HG02973 (cell line): ENCODE results near the gene SFTA2.
"Not testable (repeated sequence)": the region's sequence is repeated elsewhere in the genome, so short reads cannot be mapped to it uniquely, and the experiment has no call there.

ENCODE experiments used
- ATAC-seq: cut with Tn5 transposase; IDR thresholded peaks from one replicate; pipeline ENCODE4 v1.9.1; 2021; ENCODE audit warnings: moderate library complexity; ENCODE audit not compliant: unreplicated experiment

SFTA2 gene

DNA sequence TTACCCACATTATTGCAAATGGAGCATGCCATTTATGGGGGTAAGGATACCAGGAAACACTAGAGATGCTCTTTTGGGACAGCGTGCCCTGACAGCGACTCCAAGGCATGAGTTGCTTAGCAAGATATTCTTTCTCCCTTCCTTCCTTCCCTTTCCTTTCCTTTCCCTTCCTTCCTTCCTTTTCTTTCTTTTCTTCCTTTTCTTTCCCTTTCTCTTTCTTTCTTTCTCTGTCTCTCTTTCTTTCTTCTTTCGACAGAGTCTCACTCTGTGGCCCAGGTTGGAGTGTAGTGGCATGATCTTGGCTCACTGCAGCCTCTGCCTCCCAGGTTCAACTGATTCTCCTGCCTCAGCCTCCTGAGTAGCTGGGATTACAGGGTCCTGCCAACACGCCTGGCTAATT lies 12.1 kb upstream of the SFTA2 start:
- no peak for ATAC-seq

DNA sequence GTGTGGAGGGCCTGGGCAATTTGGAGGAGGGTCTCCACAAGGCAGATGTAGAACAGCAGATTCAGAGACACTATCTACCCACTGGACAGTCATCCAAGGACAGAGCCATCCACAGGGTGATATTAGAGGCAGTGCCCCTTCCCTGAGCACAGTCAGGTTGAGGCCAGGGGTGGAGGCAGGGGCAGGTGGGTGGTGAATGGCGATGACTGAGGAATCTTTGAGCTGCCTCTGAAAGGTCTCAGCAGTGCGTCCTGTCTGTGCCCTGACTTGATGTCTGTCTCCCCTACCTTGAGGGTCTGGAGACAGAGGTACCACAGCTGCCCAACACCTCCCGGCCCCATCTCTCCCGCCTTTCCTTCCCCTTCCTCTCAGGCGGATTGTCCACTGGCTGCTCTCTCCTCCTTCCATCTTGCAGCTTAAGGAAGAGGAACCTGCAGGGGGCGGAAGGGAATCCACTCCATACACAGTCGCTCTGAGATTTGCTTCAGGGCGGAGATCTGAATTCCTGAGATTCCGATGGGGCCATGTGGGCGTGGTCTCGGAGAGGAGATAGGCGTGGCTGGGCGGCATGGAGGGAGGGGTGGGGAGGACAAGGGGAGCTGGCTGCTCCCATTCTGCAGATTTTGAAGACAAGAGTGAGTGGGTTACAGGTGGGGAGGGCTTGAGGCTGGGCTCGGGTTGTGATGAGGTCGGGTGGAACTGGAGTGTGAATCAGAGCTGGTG lies 10.5 kb upstream of the SFTA2 start:
- no peak for ATAC-seq

DNA sequence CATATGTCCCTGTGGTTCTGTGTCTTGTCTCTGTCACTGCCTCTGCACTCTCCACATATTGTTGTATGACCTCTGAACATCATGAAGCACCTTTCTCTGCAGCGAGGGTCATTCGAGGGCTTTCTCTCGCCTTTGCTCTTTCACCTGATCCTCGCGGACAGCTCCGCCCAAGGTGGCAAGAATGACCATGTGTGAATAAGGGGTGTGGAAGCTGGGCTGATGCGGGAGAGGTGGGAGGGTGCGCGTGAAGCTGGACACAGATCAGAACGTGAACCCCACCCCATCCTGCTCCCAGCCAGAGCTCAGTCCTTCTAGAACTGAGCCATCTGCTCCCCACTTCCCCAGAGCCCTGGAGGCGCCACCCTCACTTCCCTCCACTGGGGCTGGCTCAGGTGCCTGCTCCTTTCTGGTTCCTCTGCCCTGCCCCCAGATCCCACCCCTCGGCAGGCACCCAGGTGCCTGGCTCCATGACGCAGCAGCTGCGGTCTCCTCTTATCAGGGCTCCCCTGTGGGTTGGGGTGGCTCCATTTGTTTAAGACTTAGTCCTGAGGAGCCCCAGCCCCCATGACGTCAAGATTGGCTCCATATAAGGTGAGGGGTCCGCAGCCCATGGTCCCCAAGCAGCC lies 8.5 kb upstream of the SFTA2 start, which contains the start of gene MUCL3:
Gene MUCL3 (plus strand): TSS at position 613 of the 626 bp plus-strand sequence. CDS start 27 bp downstream, outside the sequence.
- ATAC-seq: no peak

DNA sequence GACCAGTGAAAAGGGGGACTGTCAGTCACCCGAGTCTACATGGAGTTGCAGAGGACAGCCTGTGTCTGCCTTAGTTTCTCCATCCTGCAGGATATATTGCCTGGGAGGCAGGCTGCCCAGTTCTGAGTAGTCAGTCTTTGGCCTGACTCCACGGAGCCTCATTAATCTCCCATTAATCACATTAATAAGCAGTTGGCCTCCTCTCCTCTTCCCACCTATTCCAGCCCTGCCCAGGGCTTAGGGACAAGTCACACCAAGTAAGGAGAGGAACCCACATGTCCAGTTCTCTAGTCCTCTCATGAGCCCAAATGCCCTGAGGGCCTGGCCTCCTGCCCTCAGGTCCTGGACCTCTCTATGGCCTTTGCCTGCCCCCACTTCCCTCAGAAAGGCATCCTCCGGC lies 7.5 kb upstream of the SFTA2 start:
- no peak for ATAC-seq

DNA sequence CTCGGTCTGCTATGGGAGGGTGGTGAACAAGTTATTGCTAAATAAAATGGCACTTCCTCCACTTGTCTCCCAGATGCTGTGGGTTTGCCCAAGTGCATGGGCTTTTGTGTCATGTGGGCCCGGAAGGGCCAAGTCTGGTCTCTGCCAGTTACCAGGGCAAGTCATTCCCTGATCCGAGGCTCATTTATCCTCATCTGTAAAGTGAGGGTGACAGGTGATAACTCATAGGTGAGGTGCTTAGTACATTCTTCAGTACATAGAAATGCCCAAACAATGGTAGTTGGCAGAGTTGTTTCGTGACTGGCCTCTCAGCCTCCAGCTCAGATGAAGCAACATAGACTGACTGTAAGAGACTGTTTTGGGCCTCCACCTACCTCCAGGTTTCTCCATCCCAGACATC lies 6.8 kb upstream of the SFTA2 start:
- ATAC-seq: no peak

DNA sequence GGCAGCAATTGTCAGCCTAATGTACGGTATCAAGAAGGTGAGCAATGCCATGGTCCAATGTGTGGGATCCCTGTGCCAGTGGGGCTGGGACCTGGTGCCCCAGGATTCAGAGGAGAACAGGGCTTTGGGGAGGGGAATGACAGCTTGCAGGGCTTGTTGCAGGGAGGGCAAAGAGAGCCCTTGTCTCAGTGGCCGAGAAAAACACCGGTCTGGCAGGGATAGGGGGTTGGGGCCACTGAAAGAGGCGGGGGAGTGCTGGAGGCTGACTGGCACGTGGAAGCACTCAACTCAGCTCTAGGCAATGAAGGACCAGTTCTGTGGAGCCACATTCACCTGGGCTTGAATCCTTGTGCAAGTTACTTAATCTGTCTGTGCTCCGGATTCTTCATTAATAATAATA lies 5.3 kb upstream of the SFTA2 start:
- no peak for ATAC-seq

DNA sequence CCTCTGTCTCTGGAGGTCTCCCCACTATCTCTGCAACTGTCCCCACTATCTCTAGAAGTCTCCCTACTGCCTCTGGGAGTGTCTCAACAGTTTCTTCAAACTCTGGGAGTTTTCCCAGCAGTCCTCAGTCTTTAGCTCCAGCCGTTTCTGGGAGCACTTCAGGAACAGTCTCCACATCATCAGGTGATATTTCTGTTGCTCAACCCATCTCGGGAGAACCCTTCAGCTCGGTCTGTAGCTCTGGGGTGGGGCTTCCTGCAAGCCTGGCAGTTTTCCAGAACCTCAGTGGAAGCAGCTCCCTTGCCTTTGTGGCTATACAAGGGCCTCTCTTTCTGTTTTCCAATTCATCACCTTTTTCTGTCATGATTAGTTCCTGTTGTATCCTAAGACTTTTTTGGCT lies 3.0 kb upstream of the SFTA2 start:
- ATAC-seq: no peak

DNA sequence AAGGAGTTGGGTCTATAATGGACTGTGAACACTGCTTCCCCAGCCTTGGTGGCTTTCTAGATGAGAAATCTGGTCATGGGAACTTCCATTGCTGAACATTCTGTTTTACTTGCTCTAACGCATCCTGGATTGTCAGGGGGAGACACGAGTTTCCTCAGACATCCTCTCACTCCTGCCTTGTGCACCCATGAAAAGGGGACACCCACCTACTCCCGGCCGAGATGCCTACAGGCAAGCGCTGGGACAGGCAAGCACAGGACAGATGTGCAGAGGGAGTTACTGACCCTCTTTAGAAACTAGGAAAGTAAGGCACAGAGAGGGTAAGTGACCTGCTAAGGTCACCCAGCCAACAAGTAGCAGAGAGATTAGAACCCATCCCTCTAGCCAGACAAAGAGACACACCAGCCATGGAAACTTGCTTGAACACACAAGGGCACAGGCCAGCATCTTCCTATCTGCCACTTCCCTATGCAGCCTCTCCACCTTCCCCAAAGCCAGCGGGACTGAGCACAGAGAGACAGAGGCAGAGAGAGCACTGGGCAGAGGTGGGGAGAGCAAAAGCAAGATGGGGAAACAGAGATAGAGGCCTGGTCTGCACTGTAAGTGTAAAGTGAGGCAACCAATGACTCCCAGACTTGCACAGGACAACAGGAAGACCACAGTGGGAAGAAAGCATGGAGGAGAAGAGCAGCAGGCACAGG lies 845 bp upstream of the SFTA2 start:
- ATAC-seq: no peak

DNA sequence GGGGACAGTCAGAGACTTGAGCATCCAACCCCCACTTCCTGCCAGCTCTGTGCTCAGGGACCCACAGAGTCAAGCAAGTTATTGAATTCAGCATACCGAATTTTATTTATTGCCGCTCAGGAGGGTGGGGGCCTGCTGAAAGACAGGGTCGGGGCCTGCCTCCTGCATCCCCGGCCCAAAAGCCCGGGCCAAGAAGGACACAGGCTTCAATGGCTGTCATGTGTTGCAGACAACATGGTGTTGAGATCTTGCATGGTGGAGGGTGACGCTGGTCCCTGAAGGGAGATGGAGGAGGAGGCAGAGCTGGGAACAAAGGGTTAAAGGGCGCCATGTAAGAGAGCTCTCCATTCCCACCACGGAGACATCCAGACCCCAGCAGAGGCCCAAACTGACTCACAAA lies 698 bp downstream of the SFTA2 start:
- ATAC-seq: no peak

DNA sequence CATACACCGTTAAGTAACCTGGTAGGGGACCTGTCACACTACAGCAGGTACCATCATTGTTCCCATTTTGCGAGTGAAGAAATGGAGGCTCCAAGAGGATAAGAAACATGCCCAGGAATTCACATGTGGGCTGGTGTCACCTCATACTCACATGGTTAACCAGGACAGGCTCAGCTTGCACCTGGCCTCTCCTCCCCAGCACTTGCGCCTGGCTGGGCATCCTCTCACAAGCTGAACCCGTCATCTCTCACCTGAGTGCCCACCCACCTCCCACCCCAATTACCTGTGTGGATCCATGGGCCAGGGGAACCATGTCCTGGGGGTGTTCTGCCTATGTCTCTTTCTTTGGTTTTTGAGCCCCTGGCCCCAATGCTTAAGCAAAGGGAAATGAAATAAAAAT lies 1.5 kb downstream of the SFTA2 start:
- ATAC-seq: no peak

DNA sequence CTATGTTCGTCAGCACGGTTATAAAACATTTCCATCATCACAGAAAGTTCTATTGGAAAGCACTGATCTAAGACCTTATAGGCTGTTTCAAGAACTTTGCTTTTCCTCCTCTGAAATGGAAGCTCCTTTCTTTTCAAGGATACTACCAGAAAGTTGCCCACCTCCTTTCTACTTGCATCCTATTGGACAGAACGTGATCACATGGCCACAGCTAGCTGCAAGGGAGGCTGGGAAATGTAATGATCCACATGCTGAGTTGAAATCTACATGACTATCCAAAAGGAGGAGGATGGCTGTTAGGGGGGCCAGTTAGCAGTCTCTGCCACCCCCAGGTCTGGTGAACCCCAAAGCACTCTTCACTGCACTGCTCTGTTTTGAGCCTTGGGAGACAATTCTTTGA lies 3.3 kb downstream of the SFTA2 start:
- ATAC-seq: no peak

DNA sequence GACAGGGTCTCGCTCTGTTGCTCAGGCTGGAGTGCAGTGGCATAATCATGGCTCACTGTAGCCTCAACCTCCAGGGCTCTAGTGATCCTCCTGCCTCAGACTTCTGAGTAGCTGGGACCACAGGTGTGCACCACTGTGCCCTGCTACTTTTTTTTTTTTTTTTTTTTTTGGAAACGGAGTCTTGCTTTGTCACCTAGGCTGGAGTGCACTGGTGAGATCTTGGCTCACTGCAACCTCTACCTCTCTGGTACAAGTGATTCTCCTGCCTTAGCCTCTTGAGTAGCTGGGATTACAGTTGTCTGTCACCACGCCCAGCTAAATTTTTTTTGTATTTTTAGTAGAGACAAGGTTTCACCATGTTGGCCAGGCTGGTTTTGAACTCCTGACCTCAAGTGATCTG lies 4.9 kb downstream of the SFTA2 start:
- not testable (repeated sequence) for ATAC-seq

DNA sequence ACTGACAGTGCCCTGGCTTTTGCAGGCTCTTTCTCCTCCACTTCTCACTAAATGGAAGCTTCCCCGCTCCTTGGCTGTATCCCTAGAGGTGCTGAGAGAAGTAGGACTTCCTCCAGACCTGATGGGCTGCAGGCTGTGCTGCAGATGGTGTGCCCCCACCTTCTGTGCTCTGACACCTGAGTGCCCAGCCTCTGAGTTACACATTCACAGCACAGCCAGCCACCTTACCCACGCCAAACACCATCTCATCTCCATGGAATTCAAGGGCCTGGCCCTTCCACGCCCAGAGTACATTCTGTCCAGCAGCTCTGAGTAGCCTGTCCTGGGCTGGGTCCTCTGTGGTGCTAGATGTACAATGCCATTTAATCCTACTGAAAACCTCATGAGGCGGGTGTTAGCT lies 5.3 kb downstream of the SFTA2 start:
- ATAC-seq: no peak

DNA sequence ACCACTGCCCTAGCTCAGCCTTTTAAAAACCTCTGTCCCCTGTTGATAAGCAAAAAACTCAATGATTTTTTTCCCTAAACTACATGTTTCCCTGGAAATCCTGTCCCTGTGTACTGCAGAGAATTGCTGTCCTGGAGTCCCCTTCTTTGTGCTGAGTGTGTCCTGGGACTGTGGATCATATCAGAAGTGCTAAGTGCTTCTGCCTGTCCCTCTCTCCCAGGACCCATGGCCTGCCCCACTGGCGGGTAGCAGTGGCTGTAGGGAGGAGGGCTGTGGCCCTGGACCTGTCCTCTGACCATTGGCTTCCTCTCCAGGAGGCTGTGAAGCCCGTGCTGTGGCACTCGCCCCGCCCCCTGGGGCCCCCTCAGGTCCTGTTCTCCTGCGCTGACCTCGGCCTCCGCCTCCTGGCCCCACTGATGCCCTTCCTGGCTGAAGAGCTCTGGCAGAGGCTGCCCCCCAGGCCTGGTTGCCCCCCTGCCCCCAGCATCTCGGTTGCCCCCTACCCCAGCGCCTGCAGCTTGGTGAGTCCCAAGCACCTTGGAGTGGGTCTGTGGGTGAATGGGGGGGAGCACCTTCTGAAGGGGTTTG lies 7.8 kb downstream of the SFTA2 start:
- not testable (repeated sequence) for ATAC-seq

DNA sequence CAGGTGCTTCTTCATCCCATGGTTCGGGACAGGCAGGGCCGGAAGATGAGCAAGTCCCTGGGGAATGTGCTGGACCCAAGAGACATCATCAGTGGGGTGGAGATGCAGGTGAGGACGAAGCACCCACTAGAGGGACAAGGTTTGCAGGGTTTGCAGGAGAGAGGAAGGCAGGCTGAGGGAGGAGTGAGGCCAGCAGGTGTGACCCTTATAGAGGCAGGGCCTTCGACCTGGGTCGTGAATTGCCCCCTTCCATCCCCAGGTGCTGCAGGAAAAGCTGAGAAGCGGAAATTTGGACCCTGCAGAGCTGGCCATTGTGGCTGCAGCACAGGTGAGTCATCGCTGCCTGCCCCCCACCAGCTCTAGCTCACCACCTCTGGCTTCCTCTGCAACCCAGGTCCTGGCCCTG lies 9.5 kb downstream of the SFTA2 start:
- no peak for ATAC-seq

DNA sequence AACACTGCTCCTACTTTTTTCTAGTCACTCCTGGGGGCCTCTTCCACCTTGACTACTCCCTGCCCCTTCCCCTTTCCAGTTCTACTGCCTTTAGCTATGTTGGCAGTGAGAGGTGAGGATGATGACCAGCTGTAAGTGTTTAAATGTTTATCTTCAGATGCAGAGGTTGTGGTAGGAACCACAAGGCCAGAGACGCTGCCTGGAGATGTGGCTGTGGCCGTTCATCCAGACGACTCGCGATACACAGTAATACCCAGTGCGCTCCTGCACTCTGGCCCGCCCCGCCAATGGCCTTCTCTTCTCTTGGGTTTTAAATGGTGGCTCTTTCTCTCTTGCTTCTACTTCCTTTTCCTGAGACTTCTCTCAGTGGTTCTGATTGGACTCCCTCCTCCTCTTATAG lies 13.3 kb downstream of the SFTA2 start:
- no peak for ATAC-seq

DNA sequence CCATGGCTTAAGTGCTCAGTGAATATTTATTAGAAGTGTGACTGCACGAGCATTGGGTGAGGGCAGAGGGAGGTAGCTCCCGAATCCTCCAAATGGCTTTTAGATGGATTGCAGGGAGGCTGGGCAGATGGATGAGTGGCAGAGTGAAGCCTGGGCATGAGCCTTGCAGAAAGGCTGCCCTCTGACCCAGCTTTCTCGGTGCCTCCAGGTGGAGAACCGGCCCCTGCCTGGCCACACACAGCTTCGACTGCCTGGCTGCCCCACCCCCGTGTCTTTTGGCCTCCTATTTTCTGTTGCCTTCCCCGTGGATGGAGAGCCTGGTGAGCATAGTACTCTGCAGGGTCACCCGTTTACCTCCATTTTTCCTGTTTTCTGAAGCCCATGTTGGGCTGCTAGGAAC lies 14.5 kb downstream of the SFTA2 start:
- ATAC-seq: no peak

DNA sequence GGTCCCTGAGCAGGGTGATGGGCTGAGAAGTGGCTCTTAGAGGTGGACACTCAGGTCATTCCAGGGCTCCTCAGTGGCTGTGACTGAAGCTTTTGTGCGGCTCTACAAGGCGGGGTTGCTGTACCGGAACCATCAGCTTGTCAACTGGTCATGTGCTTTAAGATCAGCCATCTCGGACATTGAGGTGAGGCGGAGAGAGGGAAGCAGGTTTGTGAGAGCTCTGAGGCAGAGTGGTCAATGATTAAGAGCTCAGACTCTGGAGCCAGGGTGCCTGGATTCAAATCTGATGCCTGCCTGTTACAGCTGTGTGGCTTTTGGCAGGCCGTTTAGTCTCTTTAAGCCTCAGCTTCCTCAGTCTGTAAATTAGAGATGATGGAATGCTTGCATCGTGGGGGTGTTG lies 14.9 kb downstream of the SFTA2 start:
- no peak for ATAC-seq

DNA sequence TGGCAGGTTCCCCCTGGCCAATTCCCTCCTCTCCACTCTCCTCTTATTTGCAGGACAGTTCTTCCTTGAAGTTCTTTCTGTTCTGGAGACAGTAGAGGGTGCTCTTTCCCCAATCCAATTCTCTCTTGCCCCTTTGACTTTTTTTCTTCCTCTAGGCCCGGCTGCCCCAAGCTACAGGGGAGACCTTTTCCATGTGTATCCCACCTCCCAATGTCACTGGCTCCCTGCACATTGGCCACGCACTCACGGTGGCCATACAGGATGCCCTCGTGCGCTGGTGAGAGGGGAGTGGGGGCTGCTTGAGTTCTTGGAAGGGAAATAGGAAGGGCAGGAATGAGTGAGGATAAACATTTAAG lies 16.4 kb downstream of the SFTA2 start:
- no peak for ATAC-seq

DNA sequence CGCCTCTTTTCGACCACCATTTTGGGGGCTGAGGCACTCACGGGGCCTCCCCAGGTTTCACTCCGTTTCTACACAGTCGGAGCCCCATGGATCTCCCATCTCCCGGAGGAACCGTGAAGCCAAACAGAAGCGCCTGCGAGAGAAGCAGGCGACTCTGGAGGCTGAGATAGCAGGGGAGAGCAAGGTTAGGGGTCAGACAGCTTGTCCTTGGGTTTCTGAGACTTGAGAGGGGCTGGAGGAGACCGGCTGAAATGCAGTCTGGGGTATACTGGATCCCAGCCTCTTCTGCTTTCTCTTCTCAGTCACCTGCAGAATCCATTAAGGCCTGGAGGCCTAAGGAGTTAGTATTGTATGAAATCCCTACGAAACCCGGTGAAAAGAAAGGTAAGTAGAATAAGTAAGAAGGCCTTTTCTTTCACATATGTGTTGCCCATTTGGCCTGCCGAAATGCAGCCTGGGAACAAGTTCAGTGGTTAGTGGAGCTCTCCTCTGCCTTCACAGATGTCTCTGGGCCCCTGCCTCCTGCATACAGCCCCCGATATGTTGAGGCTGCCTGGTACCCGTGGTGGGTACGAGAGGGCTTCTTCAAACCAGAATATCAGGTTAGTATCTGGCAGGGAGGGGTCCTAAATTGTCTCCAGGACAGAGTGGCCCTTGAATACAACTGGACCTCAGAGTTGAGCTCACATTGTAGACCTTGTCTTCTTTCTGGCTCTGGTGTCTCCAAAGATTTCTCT lies 16.9 kb downstream of the SFTA2 start:
- ATAC-seq: no peak
